OCI-LY7 (cell line): ENCODE measurements around the gene UQCRC2. TPM values are rescaled to one million over a fixed set of nuclear protein-coding genes. Genes with fewer than 3 reads are reported as not detected.

Experiments used
- BruUV-seq: library from RNA; stranded (reverse); fragments of 400-500 nt; replicated peaks from 2 replicates; lab custom pipeline; 2021; lab: Mats Ljungman, UMichigan
- CTCF ChIA-PET: fragments of 300-600 bp; sonication (Branson Sonifier 250); formaldehyde crosslinking; loops from one replicate; lab custom pipeline; 2022; ENCODE audit warnings: antibody characterized with exemption; ENCODE audit not compliant: unreplicated experiment; lab: Charles Lee
- POLR2A ChIA-PET: fragments of 300-600 bp; sonication (Branson Sonifier 250); formaldehyde crosslinking; loops from one replicate; lab custom pipeline; 2022; ENCODE audit warnings: antibody characterized with exemption; lab: Charles Lee
- DNase-seq: peaks from one replicate; pipeline ENCODE4 v3.0.0-alpha.2; 2015; ENCODE audit warnings: low spot score
- H2AFZ ChIP-seq: fragments of 200-600 bp; sonication (generic), shearing (Covaris generic); 2 replicates; pipeline ENCODE4 v1.6.1; 2014; ENCODE audit warnings: mild to moderate bottlenecking, antibody characterized with exemption, low read length, moderate library complexity
- H3K27ac ChIP-seq: fragments of 200-600 bp; sonication (generic); 2 replicates; pipeline ENCODE4 v1.5.1; 2014; ENCODE audit warnings: mixed run types, low read depth, mild to moderate bottlenecking, moderate library complexity, low read length, inconsistent platforms; ENCODE audit not compliant: poor library complexity, severe bottlenecking
- H3K36me3 ChIP-seq: fragments of 200-600 bp; sonication (generic); 2 replicates; pipeline ENCODE4 v1.6.1; 2014; ENCODE audit warnings: mild to moderate bottlenecking, antibody characterized with exemption, low read length, moderate library complexity, mixed read lengths; ENCODE audit not compliant: insufficient read depth
- H3K4me1 ChIP-seq: fragments of 200-600 bp; sonication (generic); 2 replicates; pipeline ENCODE4 v1.5.1; 2014; ENCODE audit warnings: mild to moderate bottlenecking, low read length; ENCODE audit not compliant: insufficient read depth, poor library complexity, severe bottlenecking
- H3K4me2 ChIP-seq: fragments of 200-600 bp; sonication (generic); 2 replicates; pipeline ENCODE4 v1.6.1; 2014; ENCODE audit warnings: mild to moderate bottlenecking, low read length
- H3K4me3 ChIP-seq: fragments of 200-600 bp; sonication (generic); 2 replicates; pipeline ENCODE4 v1.5.1; 2014; ENCODE audit warnings: mild to moderate bottlenecking, low read depth, low read length; ENCODE audit not compliant: poor library complexity, severe bottlenecking
- H3K79me2 ChIP-seq: fragments of 200-600 bp; sonication (generic); 2 replicates; pipeline ENCODE4 v1.6.1; 2016; ENCODE audit warnings: low read depth, mild to moderate bottlenecking, low read length, moderate library complexity, mixed read lengths; ENCODE audit not compliant: insufficient read depth
- H3K9me2 ChIP-seq: fragments of 200-600 bp; sonication (generic); 2 replicates; pipeline ENCODE4 v1.6.1; 2016; ENCODE audit warnings: mild to moderate bottlenecking, low read length, mixed read lengths; ENCODE audit not compliant: insufficient read depth
- H3K9me3 ChIP-seq: fragments of 200-600 bp; sonication (generic); 2 replicates; pipeline ENCODE4 v1.6.1; 2014; ENCODE audit warnings: mild to moderate bottlenecking, mixed run types, low read length, mixed read lengths
- H4K20me1 ChIP-seq: fragments of 200-600 bp; sonication (generic); 2 replicates; pipeline ENCODE4 v1.6.1; 2014; ENCODE audit warnings: mild to moderate bottlenecking, antibody characterized with exemption, low read length, moderate library complexity, mixed read lengths; ENCODE audit not compliant: insufficient read depth
- EZH2phosphoT487 ChIP-seq: fragments of 200-600 bp; sonication (generic); IDR thresholded peaks from 2 replicates; pipeline ENCODE4 v1.6.1; 2018; ENCODE audit warnings: low read depth, borderline replicate concordance, mild to moderate bottlenecking, mixed run types, antibody characterized with exemption, low read length, moderate library complexity, mixed read lengths
- intact Hi-C: fragments of 100-400 bp; cut with micrococcal nuclease; formaldehyde crosslinking; loops from one replicate; pipeline ENCODE4 v1.10.0; 2022; ENCODE audit not compliant: unreplicated experiment
- total RNA-seq, 2 experiments: library from RNA; depleted of rRNA in 1 of 2; stranded (reverse); fragments of >200 nt in 1 of 2; shearing (Covaris generic) in 1 of 2; gene quantifications; 2 replicates each; pipeline ENCODE4 v1.2.3, GENCODE V29; 2014 to 2022
- TF ChIP-seq, protein P1 (sequence below): fragments of 200-600 bp; sonication (generic); conservative IDR thresholded peaks from 2 replicates; pipeline ENCODE4 v1.5.1; 2014; ENCODE audit warnings: mild to moderate bottlenecking, antibody characterized with exemption, low read length, moderate library complexity, mixed read lengths

Gene UQCRC2
- total RNA-seq, 2 experiments from 2014 or later = 121 to 210 TPM

DNA sequence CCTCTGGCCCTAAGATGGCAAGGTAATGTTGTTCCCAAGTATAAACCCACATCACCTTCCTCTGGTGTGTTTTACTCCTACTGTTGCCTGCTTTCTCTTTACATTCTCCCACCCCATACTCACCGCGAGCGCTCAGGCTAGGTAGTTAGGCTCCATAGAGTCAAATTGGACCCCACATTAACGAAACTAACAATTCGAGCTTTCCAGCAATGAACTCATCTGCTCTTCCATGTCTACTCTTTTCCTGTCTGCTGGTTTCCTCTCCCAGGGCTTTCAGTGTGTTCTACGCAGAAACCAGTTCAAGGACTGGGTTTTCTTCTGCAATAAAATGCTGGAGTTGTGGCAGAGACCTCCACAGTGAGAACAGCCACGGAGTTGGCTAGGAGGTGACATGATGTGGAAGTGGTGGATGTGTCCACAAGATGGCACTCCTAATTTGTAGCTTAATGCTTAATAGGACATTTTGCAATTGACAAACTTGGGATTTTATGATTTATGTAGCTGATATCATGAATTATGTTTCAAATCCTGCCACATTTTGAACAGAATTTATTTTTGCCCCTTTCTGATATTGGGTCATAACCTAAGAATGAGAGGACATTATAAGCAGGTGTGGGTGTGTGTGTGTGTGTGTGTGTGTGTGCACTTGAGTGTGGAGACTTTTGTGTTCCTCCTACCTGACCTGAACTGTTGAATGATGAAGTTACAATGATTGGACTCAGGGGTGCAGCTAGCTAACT lies 2.2 kb upstream of the UQCRC2 start:
- CTCF ChIA-PET = no interaction called here
- POLR2A ChIA-PET = interaction anchor here (1.0 kb wide), 1 partner anchor 9 kb away, joined by 3 read pairs; no protein-coding TSS in a partner anchor
- peaks cover 45% of the 10 kb centered on the region for H3K79me2 ChIP-seq
- no peaks in the 10 kb centered on the region for H3K9me3 ChIP-seq
- H2AFZ ChIP-seq = no peak overlapping the region
- H3K27ac ChIP-seq = no peak overlapping the region
- peaks cover 9% of the 10 kb centered on the region for H3K36me3 ChIP-seq
- TF ChIP-seq, protein P1, sequence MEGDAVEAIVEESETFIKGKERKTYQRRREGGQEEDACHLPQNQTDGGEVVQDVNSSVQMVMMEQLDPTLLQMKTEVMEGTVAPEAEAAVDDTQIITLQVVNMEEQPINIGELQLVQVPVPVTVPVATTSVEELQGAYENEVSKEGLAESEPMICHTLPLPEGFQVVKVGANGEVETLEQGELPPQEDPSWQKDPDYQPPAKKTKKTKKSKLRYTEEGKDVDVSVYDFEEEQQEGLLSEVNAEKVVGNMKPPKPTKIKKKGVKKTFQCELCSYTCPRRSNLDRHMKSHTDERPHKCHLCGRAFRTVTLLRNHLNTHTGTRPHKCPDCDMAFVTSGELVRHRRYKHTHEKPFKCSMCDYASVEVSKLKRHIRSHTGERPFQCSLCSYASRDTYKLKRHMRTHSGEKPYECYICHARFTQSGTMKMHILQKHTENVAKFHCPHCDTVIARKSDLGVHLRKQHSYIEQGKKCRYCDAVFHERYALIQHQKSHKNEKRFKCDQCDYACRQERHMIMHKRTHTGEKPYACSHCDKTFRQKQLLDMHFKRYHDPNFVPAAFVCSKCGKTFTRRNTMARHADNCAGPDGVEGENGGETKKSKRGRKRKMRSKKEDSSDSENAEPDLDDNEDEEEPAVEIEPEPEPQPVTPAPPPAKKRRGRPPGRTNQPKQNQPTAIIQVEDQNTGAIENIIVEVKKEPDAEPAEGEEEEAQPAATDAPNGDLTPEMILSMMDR = peak; percentile 85
- no peak for TF ChIP-seq EZH2phosphoT487
- intact Hi-C loops = loop anchor here (5.0 kb wide), 2 partner anchors 46 to 346 kb away; partner anchors contain the start of gene POLR3E
- H3K4me3 ChIP-seq = no peak overlapping the region
- H3K4me1 ChIP-seq = peaks cover 28% of the 10 kb centered on the region
- H4K20me1 ChIP-seq = peaks cover 17% of the 10 kb centered on the region
- H3K4me2 ChIP-seq = peak overlapping the region; percentile 92
- BruUV-seq = no TSS peak
- no peaks in the 10 kb centered on the region for H3K9me2 ChIP-seq
- peak; percentile 53 for DNase-seq

DNA sequence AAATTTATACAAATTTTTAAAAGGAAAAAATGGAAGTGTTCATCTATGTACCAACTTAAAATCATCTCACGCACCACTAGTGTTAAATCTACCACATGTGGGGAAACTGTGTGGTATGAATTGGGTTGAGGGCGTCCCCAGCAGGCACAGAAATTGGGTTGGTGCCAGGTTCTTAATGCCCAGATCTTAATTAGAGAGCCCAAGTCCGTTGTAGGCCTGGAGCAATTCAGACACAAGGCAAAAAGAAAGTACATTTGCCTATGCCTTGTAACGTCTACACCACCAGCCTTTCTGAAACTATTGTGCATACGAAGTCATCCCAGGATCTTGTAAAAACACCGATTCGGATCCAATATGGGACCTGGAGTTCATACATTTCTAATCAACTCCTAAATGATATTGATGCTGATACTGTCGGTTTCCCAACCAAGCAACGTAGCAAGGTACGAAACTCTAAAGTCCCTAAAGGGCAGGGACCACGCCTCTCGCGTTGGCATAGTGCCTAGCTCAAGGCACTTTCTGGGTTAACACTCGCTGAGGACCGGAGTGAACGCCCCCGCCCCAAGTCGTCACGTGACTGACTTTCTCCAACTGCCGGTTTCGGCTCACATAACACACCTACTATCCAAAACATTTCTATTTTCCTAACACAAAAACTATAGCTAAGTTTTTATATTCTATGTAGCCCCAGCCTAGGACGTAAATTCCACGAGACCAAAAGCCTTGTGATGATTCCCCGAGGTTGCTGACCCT lies 945 bp upstream of the UQCRC2 start:
- Histone ChIP-seq H2AFZ (peak overlapping the region; percentile 90), H4K20me1 (peaks cover 17% of the 10 kb centered on the region), H3K9me2 (no peaks in the 10 kb centered on the region), H3K4me1 (peaks cover 28% of the 10 kb centered on the region), H3K36me3 (peaks cover 22% of the 10 kb centered on the region), H3K79me2 (peaks cover 55% of the 10 kb centered on the region), H3K4me2 (peak overlapping the region; percentile 92), H3K9me3 (no peaks in the 10 kb centered on the region), H3K4me3 (peak overlapping the region; percentile 93), H3K27ac (peak overlapping the region; percentile 67)
- ChIA-PET CTCF (interaction anchor here (0.5 to 0.8 kb wide), 2 partner anchors 236 to 239 kb away, joined by 3 read pairs; no protein-coding TSS in a partner anchor), POLR2A (interaction anchor here (0.6 to 2.0 kb wide), 2 partner anchors 10 to 272 kb away, joined by 4 to 6 read pairs; no protein-coding TSS in a partner anchor)
- DNase-seq = peak; percentile 83
- intact Hi-C loops = loop anchor here (2.0 to 5.0 kb wide), 3 partner anchors 45 to 345 kb away; partner anchors contain the start of gene POLR3E
- TF ChIP-seq EZH2phosphoT487 = no peak
- TF ChIP-seq, protein P1 = no peak
- BruUV-seq = TSS peak; percentile 85
